Fibroblast of mammary gland (primary cell): ENCODE data around the gene EBF4.

ENCODE experiments used
- DNase-seq: peaks from one replicate; pipeline ENCODE4 v3.0.0-alpha.2; 2010; ENCODE audit warnings: low read depth
- H3K4me3 ChIP-seq: 2 replicates; pipeline ENCODE4 v1.5.1; 2011; ENCODE audit warnings: low read depth, mild to moderate bottlenecking, low read length, moderate library complexity; ENCODE audit not compliant: control insufficient read depth
- CTCF ChIP-seq: conservative IDR thresholded peaks from 2 replicates; pipeline ENCODE4 v1.5.1; 2011; ENCODE audit warnings: low read depth, low read length, inconsistent platforms; ENCODE audit not compliant: control insufficient read depth, insufficient read depth

The EBF4 gene

GRCh38 chr20:2775139-2775538 lies 82.6 kb downstream of the EBF4 start:
- peak; percentile 49 for DNase-seq
- no peak overlapping the region for H3K4me3 ChIP-seq
- no peak for TF ChIP-seq CTCF

DNA sequence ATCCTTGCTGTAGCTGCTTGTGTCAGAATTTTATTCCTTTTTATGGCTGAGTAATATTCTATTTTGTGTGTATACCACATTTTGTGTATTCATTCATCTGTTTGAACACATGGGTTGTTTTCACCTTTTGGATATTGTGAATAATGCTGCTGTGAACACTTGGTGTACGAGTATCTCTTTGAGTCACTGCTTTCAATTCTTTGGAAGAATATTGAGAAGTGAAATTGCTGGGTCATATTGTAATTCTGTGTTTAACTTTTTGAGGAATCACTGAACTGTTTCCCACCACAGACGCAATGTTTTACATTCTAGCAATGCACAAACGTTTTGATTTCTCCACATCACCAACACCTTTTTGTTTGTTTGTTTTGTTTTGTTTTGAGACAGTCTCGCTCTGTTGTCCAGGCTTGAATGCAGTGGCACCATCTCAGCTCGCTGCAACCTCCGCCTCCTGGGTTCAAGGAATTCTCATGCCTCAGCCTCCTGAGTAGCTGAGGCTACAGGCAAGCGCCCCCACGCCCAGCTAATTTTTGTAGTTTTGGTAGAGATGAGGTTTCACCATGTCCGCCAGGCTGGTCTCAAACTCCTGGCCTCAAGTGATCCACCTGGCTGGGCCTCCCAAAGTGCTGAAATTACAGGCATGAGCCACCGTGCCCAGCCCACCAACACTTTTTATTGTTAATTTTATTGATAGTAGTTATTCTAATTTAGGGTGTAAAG lies 86.2 kb downstream of the EBF4 start:
- H3K4me3 ChIP-seq, result no peak overlapping the region
- DNase-seq, result no peak
- no peak for TF ChIP-seq CTCF

DNA sequence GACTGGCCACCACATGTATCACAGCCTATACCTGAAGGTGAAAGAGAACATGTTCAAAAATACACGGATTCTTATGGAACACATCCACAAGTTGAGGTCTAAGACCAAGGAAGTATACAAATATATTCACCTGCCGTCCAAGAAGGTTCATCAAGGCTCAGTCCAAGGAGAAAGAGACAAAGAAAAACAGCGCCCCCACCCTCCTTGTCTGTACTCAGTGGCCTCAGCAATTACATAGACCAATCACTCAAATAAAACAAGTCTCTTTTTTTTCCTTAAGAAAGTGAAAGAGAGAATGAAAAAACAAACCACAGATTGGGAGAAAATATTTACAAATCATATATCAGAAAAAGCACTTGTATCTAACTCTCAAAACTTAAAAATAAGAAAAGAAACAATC lies 88.4 kb downstream of the EBF4 start:
- DNase-seq, result no peak
- TF ChIP-seq CTCF, result no peak

GRCh38 chr20:2783908-2784566 lies 91.5 kb downstream of the EBF4 start:
- DNase-seq, result no peak
- no peak overlapping the region for H3K4me3 ChIP-seq
- no peak for TF ChIP-seq CTCF

More for the DNA sequence above, 88.4 kb downstream of the EBF4 start:
- H3K4me3 ChIP-seq, result no peak overlapping the region

GRCh38 chr20:2793471-2793870 lies 100.9 kb downstream of the EBF4 start:
- no peak for TF ChIP-seq CTCF

GRCh38 chr20:2794202-2794748 lies 101.7 kb downstream of the EBF4 start:
- H3K4me3 ChIP-seq, result no peak overlapping the region
- TF ChIP-seq CTCF, result no peak
- no peak for DNase-seq

More at GRCh38 chr20:2793471-2793870, 100.9 kb downstream of the EBF4 start:
- no peak overlapping the region for H3K4me3 ChIP-seq
- no peak for DNase-seq
